Left kidney (tissue), 2 donors: ENCODE data around the gene TFDP2. TPM values are rescaled to one million over a fixed set of nuclear protein-coding genes. Genes with fewer than 3 reads are reported as not detected.
"Not testable (repeated sequence)": the region's sequence is repeated elsewhere in the genome, so short reads cannot be mapped to it uniquely, and the experiment has no call there.

ENCODE experiments used
- DNase-seq: peaks from one replicate; pipeline ENCODE4 v3.0.0-alpha.2; 2013
- polyA plus RNA-seq: library from polyadenylated mRNA; unstranded; fragments of 120-200 nt; gene quantifications from one replicate; pipeline ENCODE4 v1.2.1, GENCODE V29; 2013; ENCODE audit not compliant: insufficient read length

Gene TFDP2
- polyA plus RNA-seq, 1 donor, result 112 TPM

DNA sequence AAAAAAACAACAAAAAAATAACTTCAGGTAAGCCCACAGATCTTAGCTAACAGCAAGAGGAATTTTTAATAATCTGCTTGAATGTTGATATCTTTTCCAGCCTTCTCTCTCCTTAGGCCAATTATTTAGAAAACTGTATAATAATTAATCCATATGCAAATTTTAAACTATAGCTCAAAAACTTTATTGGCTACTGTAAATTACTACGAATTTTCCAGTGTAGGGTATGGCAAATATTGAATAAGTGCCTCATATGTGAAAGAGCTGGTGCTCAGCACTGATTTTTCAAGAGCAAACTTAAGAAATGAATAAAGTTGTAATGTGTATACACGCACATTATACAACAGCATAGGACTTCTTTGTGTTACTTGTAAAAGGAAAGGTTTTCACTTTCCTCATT is 123.0 kb downstream of the TFDP2 start:
- DNase-seq, result no peak

DNA sequence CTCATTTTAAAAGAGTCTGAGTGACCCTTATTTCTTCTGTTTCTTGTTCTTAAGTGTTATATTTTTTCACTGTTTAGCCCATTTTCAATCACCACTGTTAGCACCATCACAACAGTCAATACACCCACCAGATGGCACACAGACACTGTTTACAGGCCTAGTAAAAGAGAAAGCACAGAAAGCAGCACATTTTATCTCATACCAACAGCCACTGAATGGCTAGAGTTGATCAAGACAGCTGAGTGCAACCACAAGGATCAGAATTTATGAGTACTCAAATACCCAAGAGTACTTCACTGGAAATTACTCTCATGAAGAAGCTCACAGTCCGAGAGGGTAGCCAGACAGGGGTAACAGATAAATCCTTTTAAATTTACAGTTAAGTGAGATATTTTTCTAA is 127.0 kb downstream of the TFDP2 start:
- no peak for DNase-seq

DNA sequence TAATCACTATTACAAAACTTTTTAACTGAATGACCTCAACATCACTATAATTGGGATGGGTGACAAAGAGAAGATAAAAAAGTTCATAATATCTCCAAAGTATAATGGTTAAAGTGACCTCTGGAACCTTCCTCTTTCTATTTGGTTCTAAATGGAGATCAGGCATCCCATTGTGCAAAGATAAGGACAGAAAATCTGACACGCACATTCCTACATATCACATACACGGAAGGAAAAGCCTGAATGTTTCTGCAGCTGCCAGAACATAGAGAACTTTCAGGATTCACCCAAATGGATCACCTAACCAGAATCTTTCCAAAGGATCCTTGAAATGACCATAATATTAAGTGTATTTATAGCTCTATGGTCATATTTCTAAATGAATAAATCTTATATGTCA is 128.2 kb downstream of the TFDP2 start:
- DNase-seq, result no peak

DNA sequence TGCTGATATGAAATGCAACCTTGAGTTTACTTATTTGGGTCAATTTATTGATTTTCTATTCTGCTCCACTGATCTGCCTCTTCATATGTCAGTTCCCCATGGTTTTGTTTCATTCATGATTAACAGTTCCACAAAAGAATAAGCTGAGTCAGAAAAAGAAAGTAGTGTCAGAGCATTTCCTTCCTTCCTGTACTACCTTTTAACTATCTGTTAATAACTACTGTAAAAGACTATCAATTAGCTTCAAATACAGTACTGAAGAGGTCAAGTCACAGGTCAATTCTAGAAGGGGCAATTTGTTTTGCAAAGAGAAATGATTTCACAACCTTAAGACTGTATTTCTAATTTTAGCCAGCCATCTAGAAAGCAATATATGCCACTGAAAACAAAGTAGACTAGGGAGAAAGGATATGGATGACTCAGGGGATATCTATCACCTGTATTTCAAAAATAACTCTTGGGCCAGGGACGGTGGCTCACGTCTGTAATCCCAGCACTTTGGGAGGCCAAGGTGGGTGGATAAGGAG is 129.5 kb downstream of the TFDP2 start:
- DNase-seq, result no peak

DNA sequence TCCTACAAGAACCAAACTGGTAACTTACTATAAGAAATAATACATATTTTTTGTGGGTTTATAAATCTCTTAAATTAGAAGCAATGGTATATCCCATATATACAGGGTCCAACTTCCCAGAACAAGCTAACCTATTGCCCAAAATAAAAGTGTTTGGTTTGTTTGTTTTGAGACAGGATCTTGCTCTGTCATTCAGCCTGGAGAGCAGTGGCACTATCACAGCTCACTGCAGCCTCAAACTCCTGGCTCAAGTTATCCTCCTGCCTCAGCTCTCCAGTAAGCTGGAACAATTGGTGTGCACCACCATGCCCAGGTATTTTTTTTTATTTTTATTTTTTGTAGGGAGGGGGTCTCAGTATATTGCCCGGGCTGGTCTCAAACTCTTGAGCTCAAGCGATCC is 135.4 kb downstream of the TFDP2 start:
- DNase-seq, result no peak

DNA sequence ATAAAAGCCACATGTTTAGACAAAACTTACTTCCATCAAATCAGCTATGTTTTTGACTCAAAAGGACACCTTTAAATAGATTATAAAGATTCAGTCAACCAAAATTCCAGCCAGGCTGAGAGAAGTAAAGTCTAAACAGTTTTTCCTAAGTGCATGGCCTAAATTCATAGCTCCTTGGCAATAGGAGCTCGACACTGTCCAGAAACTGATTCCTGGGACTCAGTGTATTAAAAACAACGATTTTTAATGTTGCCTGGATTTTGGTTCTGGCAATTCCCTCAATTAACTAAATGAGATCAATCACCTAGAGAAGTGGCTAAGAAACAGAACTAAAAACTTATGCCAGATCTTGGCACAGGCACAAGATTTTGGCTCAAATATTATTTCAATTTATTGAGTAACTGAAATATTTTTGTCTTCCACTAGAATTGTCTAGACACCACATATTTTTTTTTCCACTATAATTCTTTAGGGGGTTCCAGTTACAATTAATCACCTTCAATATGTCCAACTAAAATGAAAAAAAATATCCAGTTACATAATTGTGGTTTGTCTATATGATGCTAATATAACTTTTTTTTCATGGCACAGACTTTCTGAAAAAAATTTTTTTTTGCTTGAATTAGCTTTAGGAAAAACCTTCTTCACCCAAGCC is 135.9 kb downstream of the TFDP2 start:
- no peak for DNase-seq

DNA sequence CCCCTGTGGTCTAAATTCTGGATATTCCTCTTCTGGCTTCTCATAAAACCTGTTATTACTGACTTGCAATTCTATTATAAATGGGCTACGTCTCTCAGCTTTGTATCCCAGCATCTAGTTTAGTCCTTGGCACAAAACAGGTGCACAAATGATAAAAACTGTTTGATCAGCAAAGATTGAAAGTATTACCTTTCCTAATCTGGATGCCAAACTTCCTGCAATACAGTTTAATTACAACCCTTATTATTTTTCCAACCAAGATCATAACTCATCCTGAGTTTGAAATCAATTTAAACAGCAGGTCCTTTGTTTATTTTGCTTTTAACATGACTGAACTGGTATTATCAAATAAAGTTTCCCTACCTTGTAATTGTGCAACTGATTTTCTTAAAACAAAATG is 140.3 kb downstream of the TFDP2 start:
- DNase-seq, result no peak

DNA sequence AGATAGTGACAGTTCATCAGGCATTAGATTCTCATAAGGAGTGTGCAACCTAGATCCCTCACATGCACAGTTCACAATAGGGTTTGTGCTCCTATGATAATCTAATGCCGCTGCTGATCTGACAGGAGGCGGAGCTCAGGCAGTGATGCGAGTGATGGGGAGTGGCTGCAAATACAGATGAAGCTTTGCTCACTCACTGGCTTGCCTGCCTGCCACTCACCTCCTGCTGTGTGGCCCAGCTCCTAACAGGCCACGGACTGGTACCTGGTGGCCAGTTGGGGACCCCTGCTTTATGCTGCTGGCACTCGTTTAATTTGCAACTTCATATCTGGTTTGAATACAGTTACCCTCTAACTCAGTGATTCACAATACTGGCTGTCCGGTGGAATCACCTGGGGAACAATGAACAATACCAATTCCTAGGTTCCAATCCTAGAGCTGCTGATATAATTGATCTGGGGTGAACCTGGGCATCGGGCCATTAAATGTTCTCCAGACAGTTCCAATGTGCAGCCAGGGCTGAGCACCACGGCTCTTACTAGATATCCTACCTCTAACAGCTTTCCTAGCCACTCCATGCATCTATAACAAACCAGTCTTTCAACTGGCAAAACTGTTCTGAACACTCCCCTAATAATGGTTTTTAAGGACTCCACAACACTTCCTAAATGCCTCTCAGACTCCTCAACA is 141.5 kb downstream of the TFDP2 start:
- DNase-seq, result no peak

DNA sequence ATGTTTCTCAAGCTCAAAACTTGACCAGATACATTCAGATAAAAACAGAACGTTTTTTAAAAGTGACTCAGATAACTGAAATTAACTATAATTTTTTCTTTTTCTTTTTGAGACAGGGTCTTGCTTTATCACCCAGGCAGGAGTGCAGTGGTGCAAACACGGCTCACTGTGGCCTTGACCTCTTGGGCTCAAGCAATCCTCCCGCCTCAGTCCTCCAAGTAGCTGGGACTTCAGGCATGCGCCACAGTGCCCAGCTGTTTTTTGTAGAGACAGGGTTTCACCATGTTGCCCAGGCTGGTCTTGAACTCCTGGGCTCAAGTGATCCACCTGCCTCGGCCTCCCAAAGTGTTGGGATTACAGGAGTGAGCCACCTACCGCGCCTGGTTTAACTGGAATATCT is 144.4 kb downstream of the TFDP2 start:
- DNase-seq, result not testable (repeated sequence)

DNA sequence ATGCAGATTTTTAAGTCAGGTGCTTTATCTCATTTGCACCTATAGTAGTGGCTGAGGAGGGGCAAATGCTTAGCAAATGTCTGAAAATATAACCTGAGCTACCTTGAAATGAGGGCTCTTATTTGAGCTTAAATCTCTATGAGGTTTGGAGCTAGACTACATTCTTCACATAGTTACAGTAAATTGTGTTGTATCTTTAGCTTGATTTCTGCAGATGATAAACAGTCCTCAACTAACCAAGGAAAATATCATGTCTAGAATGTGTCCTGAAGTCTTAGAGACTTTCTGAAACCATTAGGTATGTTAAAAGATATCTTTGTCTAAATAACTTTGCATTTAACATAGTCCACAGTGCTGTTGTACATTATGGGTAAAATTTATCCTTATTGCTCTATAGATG is 145.3 kb downstream of the TFDP2 start:
- DNase-seq, result no peak

DNA sequence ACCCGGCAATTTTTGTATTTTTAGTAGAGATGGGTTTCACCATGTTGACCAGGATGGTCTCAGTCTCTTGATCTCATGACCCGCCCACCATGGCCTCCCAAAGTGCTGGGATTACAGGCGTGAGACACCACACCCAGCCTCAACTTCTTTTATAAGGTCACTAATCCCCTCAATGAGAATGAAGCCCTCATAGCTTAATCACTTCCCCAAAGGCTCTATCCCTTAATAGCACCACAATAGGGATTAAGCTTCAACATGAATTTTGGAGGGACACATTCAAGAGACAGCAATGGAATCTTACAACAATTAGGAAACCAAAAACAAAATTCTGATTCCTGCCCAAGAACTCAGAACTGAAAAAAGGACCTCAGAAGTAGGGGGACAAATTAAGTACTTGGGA is 146.1 kb downstream of the TFDP2 start:
- DNase-seq, result no peak

DNA sequence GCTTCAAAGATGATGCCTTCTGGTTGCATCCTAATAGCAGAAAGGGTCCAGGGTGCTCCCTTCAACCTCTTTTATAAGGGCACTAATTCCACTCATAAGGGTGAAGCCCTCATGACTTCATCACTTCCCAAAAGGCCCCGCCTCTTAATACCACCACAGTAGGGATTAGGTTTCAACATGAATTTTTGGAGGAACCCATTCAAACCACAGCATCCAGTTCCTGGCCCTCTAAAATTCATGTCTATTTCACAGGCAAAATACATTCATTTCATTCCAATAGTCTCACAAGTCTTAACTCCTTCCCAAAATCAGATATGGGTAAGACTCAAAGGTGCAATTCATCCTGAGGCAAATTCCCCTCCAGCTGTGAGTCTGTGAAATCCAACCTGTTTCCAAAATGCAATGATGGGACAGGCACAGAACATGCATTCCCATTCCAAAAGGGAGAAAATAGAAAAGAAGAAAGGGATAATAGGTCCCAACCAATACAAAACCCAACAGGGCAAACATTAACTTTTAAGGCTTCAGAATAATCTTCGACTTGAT is 148.9 kb downstream of the TFDP2 start:
- DNase-seq, result no peak

DNA sequence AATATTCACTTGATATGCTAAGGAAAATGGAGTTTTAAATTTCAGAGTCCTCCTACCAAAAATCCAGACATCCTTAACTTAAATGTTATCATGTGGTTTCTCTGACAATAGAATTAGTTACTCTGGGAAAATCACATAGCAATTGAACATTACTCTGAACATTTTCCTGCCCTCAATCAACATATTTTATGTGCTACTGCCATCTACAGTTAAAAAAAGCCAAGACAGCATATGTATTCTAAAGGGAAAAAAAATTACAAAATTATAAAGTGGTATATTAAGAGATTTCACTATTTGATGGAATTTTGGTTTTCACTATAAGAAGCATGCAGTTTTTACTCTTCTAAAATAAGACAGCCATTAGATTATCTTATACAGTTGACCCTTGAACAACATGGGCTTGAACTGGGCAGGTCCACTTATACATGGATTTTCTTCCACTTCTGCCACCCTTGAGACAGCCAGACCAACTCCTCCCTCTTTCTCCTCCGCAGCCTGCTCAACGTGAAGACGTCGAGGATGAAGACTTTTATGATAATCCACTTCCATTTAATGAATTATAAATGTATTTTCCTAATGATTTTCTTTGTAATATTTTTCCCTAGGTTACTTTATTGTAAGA is 150.6 kb downstream of the TFDP2 start:
- DNase-seq, result no peak

DNA sequence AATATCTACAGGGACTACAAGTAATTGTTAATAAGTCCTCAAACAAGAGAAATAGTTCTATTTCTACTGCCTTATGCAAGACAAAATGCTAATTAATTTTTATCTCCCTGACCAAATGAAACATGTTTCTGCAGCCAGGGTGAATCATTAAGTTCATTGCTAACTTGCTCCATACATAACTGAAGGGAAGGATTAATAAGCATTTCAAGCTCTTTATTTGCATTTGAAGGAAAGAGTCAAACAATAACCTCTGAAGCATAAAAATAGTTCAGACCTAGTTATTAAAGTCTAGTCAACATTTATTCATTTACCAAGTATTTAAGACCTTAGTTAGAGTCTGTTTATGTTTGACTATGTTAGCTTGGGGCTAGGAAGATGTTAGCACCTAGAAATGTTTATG is 152.9 kb downstream of the TFDP2 start:
- DNase-seq, result no peak

DNA sequence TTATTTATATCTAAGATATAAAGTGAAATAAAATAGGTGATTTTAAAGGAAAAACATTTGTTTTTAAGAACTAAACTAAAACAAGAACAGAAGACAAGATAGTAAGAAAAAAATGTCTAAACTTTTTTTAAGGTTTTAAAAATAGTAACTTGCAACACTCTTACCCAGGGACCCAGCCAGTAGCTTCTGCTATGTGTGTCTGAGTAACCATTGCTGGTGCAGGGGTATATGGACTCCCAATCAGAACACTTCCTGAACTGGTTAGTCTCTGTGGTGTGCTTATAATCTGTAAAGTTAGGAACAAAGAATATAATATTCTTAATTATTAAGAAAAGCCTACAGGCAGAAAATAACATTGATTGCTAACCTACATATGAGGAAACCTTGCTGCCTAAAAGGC is 154.5 kb downstream of the TFDP2 start:
- no peak for DNase-seq

DNA sequence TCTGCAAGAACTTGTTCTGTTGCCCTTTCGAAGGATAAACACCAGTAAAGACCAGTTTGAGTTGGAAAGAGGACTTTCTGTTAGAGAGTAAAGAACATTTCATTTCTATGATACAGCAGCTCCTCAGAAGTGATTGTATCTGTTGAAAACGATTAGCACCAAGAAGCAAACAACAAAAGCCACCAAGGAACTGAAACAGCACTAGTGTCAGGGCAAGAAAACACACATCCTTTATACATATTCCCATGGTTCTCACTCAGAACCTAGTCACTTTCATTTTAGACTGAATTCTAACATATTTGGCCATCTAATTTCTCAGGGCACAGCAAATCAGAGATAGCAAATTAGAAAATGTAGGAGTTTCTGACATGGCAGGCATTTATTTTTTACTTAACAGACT is 156.8 kb downstream of the TFDP2 start:
- DNase-seq, result no peak

DNA sequence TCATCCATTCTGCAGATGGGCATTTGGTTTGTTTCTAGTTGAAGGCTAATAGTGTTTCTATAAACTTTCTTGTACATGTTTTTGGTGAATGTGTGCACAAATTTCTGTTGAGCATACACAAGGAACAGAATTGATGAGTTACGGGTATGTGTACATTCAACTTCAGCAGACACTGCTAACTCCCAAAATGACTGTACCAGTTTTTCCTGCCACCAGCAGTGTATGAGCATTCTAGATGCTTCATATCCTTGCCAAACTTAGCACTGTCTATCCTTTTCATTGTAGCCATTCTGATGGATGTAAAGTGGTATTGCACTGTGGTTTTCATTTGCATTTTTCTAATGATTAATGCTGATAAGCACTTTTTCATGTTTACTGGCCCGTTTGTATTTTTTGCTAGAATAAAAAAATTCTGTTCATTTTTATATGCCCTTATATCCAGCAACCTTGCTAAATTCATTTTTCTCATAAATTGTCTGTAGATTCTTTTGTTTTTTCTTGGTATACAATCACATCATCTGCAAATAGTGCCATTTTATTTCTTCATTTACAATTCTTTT is 162.7 kb downstream of the TFDP2 start:
- DNase-seq, result no peak

DNA sequence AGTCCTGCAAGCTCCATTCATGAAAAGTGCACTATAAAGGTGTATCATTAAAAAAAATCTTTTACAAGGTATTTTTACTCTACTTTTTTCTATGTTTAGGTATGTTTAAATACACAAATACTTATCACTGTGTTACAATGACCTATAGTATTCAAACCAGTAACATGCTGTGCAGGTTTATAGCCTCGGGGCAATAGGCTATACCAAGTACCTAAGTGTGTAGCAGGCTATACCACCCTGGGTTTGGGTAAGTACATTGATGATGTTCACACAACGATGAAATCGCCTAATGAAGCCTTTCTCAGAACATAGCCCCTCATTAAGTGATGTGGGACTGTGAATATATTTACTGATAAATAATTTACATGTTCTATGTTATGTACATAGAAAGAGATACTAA is 168.3 kb downstream of the TFDP2 start:
- no peak for DNase-seq

DNA sequence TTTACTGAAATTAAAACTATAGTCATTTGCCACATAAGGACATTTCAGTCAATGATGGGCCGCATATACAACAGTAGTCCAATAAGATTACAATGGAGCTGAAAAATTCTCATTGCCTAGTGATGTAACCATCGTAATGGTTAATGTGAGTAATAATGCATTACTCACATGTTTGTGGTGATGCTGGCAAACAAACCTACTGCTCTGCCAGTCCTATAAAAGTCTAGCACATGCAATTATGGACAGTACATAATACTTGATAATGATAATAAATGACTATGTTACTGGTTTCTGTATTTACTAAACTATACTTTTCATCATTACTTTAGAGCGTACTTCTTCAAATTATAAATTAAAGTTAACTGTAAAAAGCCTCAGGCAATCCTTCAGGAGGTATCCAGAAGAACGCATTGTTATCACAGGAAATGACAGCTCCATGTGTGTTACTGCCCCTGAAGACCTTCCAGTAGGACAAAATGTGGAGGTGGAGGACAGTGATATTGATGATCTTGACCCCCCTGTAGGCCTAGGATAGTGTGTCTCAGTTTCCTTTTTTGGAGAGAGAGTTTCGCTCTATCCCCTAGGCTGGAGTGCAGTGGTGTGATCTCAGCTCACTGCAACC is 170.2 kb downstream of the TFDP2 start:
- DNase-seq, result no peak

DNA sequence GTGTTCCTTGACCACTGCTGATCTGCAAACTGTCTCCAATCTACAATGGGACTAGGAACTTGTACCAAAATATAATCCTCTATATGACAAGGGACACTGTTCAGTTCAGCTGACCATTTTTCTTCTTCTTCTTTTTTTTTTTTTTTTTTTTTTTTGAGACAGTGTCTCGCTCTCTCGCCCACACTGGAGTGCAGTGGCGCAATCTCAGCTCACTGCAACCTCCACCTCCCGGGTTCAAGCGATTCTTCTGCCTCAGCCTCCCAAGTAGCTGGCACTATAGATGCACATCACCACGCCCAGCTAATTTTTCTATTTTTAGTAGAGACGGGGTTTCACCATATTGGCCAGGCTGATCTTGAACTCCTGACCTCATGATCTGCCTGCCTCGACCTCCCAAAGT is 174.6 kb downstream of the TFDP2 start:
- not testable (repeated sequence) for DNase-seq

DNA sequence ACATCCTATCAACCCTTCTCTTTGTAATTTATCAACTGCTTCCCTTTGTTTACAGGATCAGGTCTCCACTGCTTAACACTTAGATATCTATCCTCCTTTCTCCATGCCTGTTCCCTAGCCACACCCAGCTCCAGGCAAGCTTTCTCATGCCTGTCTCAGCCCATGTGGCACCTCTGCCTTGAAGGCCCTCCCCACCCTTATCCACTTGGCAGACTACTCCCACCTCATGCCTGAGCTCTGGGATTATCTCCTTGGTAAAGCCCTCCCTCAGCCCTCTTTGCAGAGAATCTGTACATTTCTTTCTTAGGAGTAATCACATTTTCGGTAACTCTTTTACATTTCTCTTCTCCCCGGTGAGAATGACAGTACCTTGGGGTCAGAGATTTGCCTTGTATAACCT is 176.9 kb downstream of the TFDP2 start:
- DNase-seq, result no peak

DNA sequence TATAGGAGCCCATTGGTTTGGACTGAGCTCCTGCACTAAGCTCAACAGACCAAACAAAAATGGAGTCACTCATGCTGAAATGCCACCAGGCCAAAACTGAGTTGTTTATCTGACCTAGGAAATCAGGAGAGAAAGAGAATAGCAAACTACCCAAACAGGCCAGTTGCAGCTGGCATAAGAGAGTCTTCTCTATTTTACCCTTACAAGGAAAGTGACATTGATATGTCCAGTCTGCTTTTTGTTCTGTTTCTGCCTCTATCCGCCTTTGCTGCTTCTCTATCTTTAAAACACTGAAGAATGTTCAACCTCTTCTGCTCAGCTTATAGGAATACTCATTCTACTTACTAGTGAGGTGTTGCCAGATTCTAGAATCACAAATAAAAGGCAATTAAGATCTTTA is 177.8 kb downstream of the TFDP2 start:
- DNase-seq, result no peak
